Subcutaneous adipose tissue (tissue), 4 donors: ENCODE measurements around the gene CELSR1. TPM values are rescaled to one million over a fixed set of nuclear protein-coding genes. Genes with fewer than 3 reads are reported as not detected.

Source experiments
- CTCF ChIP-seq: fragments of 450-650 bp; IDR thresholded peaks from one replicate; pipeline ENCODE4 v1.5.1; 2016; ENCODE audit warnings: low read depth, mild to moderate bottlenecking, control low read depth, antibody characterized with exemption, moderate library complexity
- total RNA-seq, 4 donors: library from RNA; depleted of rRNA; stranded (reverse); fragments of >200 nt; gene quantifications; one replicate each; pipeline ENCODE4 v1.1.0, GENCODE V29; 2016

The CELSR1 gene
- total RNA-seq, 4 donors from 2014 or later, result 0.16 to 5.6 (median 1.5) TPM

DNA sequence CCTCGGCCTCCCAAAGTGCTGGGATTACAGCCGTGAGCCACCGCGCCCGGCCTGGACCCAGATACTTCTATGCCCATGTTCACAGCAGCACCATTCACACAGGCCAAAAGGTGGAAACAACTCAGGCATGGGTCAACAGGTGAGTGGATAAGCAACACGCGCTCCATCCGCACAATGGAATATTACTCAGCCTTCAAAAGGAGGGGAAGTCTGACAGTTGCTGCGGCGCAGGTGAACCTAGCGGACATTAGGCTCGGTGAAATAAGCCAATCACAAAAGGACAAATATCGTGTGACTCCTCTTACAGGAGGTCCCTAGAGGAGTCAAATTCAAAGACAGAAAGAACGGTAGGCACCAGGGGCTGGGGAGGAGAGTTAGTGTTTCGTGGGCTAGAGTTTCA, 154.9 kb downstream of the CELSR1 start:
- no peak for TF ChIP-seq CTCF

GRCh38 chr22:46381731-46382130, 155.7 kb downstream of the CELSR1 start:
- no peak for TF ChIP-seq CTCF

GRCh38 chr22:46381142-46381541, 156.3 kb downstream of the CELSR1 start:
- no peak for TF ChIP-seq CTCF

DNA sequence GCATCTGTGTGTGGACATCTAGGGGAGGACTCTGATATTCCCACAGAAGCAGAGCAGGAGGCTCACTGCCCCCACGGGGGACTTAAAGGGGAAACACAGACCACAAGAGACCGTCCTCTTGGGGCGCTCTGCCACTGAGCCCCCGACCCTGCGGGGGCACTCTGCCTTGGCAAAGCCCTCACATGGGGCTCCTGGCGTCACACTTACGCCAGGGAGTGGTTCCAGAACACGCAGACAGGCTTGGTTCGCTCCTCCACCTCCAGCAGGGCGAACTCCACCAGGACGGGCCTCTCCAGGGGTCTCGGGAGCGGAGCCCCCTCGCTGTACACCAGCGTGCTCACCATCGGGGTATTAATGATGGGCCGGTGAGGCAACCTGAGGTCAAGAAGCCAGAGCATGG, 156.8 kb downstream of the CELSR1 start:
- no peak for TF ChIP-seq CTCF

GRCh38 chr22:46380069-46380468, 157.4 kb downstream of the CELSR1 start:
- TF ChIP-seq CTCF, result no peak

DNA sequence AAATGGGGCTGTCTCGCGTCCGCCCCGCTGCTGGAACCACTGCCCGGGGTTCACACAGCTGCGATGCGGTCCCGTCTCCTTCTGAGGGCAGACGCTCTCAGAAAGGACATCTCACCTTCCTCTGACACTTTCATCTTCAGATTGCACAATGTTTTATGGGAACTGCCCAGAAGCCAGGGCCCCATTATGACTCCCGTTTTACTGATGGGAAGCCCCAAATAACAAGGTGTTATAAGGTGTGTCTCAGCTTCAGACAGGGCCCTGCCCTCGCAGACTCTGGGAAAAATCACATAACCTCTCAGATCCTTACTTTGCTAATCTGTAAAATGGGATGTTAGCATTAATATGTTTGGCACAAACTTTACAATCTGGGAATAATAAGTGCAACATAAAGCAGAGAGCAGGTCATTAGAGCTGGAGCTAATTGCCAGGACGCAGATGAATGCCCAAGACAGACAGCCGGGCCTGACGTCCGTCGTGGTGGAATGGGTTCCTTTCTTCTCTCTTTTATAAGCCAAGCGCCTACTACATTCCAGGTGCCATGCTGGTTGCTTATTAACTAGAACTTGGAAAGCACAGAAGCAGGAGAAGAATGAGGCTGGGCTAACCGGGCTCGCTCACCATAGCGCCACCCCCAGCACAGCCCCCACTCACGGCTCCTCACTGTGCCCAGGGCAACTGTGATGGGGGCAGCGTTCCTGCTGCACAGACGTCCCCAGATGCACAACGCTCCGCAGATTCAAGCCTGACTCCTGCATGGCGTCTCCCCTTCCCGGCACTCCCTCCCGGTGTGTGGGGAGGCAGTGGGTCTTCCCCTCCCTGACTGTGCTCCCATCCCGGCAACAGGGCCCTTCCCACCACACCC, 158.1 kb downstream of the CELSR1 start:
- no peak for TF ChIP-seq CTCF

DNA sequence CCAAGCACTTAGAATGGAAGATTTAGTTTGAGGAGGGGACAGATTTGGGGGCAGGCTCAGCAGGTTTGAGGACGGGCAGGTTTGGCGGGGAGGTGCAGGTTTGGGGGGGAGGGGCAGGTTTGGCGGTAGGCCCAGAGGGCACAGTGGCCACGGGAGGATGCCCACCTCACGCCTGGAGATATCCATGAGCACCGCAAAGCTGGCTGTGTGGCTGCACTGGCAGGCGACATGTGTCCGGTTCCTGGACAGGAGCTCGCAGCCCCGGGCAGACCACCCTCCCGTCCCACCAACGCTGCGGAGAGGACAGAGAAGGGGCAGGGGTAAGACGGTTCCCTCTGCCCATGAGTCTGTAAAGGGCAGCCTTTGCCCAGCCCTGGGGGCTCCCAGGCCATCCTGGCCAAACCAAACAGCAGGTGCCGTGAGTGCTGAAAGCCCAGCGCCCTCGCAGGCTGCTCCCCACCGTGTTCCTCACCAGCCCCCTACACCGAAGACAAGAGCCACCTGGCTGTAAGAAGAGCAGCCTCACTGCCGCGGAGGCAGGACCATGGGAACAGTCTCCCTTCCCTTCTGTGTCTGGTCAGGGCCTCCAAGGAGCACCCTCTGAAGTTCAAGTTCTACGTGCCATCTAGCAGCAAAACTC, 158.9 kb downstream of the CELSR1 start:
- TF ChIP-seq CTCF, result no peak
